GM21381 (cell line): Measurements from ENCODE around the gene ANO7.
A peak's percentile ranks its signal among the peaks of the same experiment; 100 is the strongest.

ENCODE experiments used
- ATAC-seq: cut with Tn5 transposase; IDR thresholded peaks from one replicate; pipeline ENCODE4 v1.9.1; 2021; ENCODE audit warnings: mild to moderate bottlenecking, moderate library complexity; ENCODE audit not compliant: unreplicated experiment

ANO7 gene

DNA sequence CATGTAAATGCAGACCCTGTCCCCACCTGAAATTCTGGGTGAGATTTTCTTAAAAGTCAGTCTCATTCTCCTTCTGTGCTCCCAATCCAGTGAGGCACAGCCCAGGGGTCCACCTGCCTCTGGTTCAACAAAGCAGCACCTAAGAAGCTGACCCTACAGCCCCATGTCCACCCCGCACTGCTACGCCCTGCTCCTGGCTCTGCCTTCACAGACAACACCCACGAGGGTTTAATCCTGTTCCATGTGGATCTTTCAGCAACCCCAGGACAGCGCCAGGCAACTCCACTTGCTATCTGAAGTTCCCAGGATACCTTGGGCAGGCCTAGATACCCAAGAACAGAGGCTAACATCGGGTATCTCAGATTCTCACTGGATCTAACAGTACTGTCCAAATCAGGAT is 82.1 kb downstream of the ANO7 start:
- ATAC-seq: no peak

DNA sequence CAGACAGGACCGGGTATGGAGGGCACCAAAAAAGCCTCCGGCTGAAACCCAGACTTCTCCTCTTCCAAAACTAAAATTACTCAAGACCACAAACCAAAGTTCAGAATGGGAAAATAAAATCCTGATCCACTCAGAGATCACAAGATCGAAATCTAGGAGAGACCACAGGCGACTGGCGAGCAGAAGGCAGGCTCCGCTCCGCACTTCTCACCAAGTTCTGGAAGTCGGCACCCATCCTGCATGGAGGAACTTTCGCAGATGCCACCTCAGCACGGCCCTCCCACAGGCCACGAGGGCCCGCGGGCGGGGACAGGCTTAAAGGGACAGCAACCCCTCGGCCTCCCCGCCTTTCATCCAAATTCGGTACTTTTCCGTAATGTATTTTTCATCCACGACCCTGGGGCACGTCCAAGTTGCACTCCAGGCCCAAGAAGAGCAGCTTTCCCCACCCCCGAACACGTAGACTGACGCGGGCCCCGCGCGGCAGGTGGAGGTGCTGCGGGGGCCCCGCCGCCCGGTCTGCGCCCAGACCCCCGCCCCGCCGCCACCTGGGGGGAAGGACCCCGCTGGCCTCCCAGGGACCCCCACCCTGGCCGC is 83.3 kb downstream of the ANO7 start:
- peak; percentile 55 for ATAC-seq

DNA sequence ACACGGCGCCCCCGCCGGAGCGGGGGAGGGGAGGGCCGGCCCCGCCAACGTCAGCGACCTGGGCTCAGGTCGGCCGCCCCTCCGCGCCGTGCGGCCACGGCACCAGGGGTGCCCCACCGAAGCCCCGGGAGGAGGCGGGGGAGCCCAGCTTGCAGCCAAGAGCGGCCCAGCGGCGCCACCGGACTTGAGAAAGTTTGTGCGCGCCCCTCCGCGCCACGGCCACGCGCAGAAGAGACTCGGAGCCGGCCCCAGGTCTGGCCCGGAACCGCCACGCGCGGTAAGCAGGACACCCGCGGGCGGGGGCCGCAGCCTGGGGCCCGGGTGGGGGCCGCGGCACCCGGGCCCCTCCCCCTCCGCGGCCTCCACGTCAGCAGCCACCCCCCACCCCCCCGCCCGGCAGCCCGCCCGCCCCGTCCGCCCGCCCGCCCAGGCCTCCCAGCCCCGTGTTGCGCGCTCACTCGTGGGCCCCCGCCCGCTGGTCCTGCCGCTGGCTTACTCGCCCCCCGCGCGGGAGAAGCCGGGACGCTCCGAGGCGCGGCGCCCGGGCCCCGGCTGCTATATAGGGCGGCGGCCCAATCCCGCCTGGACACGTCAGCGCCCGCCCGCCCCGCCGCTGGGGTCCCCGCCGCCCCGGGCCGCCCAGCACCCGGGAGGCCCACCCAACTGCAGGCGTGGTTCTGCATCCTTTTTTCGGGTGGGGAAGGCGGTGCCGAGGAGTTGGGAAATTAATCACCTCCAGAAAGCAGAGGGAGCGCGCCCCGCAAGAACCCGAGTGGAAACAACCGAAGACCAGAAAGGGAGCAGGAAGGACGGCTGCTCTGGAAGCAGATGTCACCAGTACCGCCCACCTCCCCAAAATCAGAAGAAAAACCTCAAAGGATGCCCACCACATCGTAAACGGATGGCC is 84.1 kb downstream of the ANO7 start:
- peak; percentile 58 for ATAC-seq

DNA sequence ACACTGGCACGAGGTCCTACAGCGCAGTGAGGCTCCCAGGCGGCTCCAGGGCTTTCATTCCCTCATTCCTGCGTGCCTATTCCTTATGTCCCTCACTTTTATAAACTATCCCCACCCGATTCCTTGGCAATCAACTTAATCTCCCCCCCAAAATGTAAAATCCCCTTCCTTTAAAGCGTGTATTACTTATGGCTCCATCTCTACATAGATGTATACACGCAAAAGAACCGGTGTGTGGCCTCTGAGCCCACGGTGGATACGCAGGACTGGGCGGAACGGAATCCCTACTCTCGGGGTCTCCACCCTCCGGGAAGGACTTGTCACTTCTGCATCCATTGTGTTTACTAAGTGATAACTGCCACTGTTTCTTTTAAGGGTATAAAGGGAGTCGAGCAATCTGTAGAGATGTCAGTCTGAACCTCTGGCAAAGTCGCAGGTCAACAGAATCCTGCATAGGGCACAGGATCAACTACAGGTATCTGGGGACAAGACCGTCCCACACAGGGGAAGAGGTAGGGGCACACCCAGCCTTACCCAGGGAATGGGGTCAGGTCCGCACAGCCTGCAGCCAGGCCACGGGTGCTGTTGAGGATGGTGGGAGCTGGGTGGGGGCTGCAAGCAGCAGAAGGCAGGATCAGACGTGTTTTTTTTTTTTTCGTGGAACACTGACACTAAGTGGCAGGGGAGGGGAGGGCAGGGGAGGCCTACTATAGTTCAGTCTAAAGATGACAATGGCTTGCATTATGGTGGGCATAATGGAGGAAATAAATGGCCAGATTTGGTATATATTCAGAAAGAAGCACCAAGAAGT is 84.9 kb downstream of the ANO7 start:
- no peak for ATAC-seq

DNA sequence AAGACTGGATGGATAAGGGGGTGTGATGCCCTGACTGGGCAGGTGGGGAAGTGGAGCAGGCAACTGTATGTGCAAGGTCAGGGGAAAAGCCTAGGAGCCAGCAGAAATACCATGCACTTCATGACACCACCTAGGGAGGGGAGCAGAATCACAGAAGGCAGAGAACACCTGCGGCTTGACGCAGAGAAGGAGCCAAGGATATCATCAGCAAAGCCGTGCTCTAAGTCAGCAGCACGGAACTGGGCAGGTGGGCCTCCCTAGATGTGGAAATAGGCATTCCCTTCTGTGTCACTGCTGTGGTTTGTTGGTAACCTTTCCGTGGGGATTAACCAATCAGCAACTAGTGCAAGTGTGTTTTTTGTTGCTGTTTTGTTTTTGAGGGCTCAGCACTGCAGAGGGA is 85.7 kb downstream of the ANO7 start:
- no peak for ATAC-seq
